Fibroblast of lung (primary cell): ENCODE results near the gene ABCD4. TPM values are rescaled to one million over a fixed set of nuclear protein-coding genes. Genes with fewer than 3 reads are reported as not detected.
"Not testable (repeated sequence)": the region's sequence is repeated elsewhere in the genome, so short reads cannot be mapped to it uniquely, and the experiment has no call there.

Experiments used
- DNase-seq, 2 donors: peaks; one replicate each; pipeline versions ENCODE4 v3.0.0 to v3.0.0-alpha.2; 2010; ENCODE audit warnings: low read depth in 2 of 2
- H2AFZ ChIP-seq: 2 replicates; pipeline ENCODE4 v1.5.1; 2012; ENCODE audit warnings: low read length, control low read depth, inconsistent platforms
- H3K27ac ChIP-seq: 2 replicates; pipeline ENCODE4 v1.5.1; 2011; ENCODE audit warnings: low read length, control low read depth; ENCODE audit not compliant: insufficient read depth
- H3K27me3 ChIP-seq: 2 replicates; pipeline ENCODE4 v1.5.1; 2011; ENCODE audit warnings: mild to moderate bottlenecking, low read length; ENCODE audit not compliant: control insufficient read depth, insufficient read depth
- H3K36me3 ChIP-seq: 2 replicates; pipeline ENCODE4 v1.5.1; 2011; ENCODE audit warnings: low read length; ENCODE audit not compliant: control insufficient read depth, insufficient read depth
- H3K4me1 ChIP-seq: 2 replicates; pipeline ENCODE4 v1.5.1; 2011; ENCODE audit warnings: low read length; ENCODE audit not compliant: control insufficient read depth, insufficient read depth; ENCODE audit errors: extremely low read depth
- H3K4me2 ChIP-seq: 2 replicates; pipeline ENCODE4 v1.5.1; 2011; ENCODE audit warnings: low read length, control low read depth; ENCODE audit not compliant: insufficient read depth; ENCODE audit errors: extremely low read depth
- H3K4me3 ChIP-seq, 4 experiments: fragments of 200-600 bp in 1 of 4; sonication (generic) in 1 of 4; replicated peaks in 1 of 4; 2 replicates each; pipeline ENCODE4 v1.5.1; 2011 to 2016; ENCODE audit warnings: low read length in 4 of 4, low read depth in 3 of 4, mild to moderate bottlenecking in 3 of 4, control low read depth in 2 of 4, inconsistent platforms in 1 of 4, mixed read lengths in 1 of 4; ENCODE audit not compliant: insufficient read depth in 1 of 4; ENCODE audit errors: control extremely low read depth in 1 of 4
- H3K79me2 ChIP-seq: 2 replicates; pipeline ENCODE4 v1.5.1; 2012; ENCODE audit warnings: mild to moderate bottlenecking, low read length, inconsistent platforms; ENCODE audit not compliant: control insufficient read depth, insufficient read depth
- H3K9ac ChIP-seq: 2 replicates; pipeline ENCODE4 v1.5.1; 2011; ENCODE audit warnings: mild to moderate bottlenecking, low read length, control low read depth; ENCODE audit not compliant: insufficient read depth
- H3K9me3 ChIP-seq: 2 replicates; pipeline ENCODE4 v1.5.1; 2012; ENCODE audit warnings: low read depth, low read length; ENCODE audit not compliant: control insufficient read depth, insufficient read depth
- H4K20me1 ChIP-seq: 2 replicates; pipeline ENCODE4 v1.5.1; 2011; ENCODE audit warnings: low read length; ENCODE audit not compliant: control insufficient read depth, insufficient read depth; ENCODE audit errors: extremely low read depth
- CTCF ChIP-seq, 2 donors: IDR thresholded peaks in 1 of 2; conservative IDR thresholded peaks in 1 of 2; 1 replicate in 1 of 2; 2 replicates in 1 of 2; pipeline ENCODE4 v1.5.1; 2011 to 2012; ENCODE audit warnings: low read length in 2 of 2, control low read depth in 1 of 2, inconsistent platforms in 1 of 2, low read depth in 1 of 2, mild to moderate bottlenecking in 1 of 2
- EZH2 ChIP-seq: IDR thresholded peaks from 2 replicates; pipeline ENCODE4 v1.5.1; 2012; ENCODE audit warnings: low read length, control low read depth, mild to moderate bottlenecking; ENCODE audit errors: missing control alignments
- polyA plus RNA-seq, 2 donors: library from polyadenylated mRNA; depleted of rRNA in 1 of 2; stranded (reverse) in 1 of 2; unstranded in 1 of 2; fragments of >200 nt; gene quantifications; 2 replicates each; pipeline ENCODE4 v1.2.1, GENCODE V29; 2011 to 2012; ENCODE audit warnings: missing spikeins in 1 of 2
- total RNA-seq: library from RNA; depleted of rRNA; stranded (reverse); fragments of >200 nt; gene quantifications from 2 replicates; pipeline ENCODE4 v1.2.1, GENCODE V29; 2014

ABCD4 gene
- total and polyA plus RNA-seq, 2 donors (not counting 1 experiment from before 2014, with no cell fraction given), result 12.6 to 26.9 TPM

GRCh38 chr14:74333909-74334308 is 31.2 kb upstream of the ABCD4 start:
- Histone ChIP-seq H3K27ac (no peak overlapping the region), H3K4me3 (no peak overlapping the region), H2AFZ (no peak overlapping the region), H3K36me3 (no peaks in the 10 kb centered on the region), H4K20me1 (no peaks in the 10 kb centered on the region), H3K9ac (no peak overlapping the region), H3K4me1 (no peaks in the 10 kb centered on the region), H3K27me3 (peaks cover 2% of the 10 kb centered on the region), H3K79me2 (no peaks in the 10 kb centered on the region), H3K4me2 (no peak overlapping the region), H3K9me3 (no peaks in the 10 kb centered on the region)
- DNase-seq, result peak; percentile 59 to 95
- TF ChIP-seq EZH2 (no peak), CTCF (conservative IDR thresholded peaks at IDR 0.05 in 1 of 2, IDR thresholded peaks at IDR 0.05 in 1 of 2; ENCODE audit: low read depth in 1 of 2, low read length in 2 of 2) (no peak)

GRCh38 chr14:74329950-74330552 is 27.3 kb upstream of the ABCD4 start:
- H3K9ac ChIP-seq, H3K79me2 ChIP-seq, H2AFZ ChIP-seq, H3K4me3 ChIP-seq, H3K4me1 ChIP-seq, DNase-seq, H3K27ac ChIP-seq, H3K36me3 ChIP-seq, H4K20me1 ChIP-seq, H3K9me3 ChIP-seq, H3K4me2 ChIP-seq: not testable (repeated sequence)
- H3K27me3 ChIP-seq, result peaks cover 15% of the 10 kb centered on the region

GRCh38 chr14:74326369-74327152 is 23.8 kb upstream of the ABCD4 start:
- no peaks in the 10 kb centered on the region for H3K36me3 ChIP-seq
- no peaks in the 10 kb centered on the region for H3K4me1 ChIP-seq
- H3K9me3 ChIP-seq, result no peaks in the 10 kb centered on the region
- no peak overlapping the region for H3K9ac ChIP-seq
- TF ChIP-seq CTCF (conservative IDR thresholded peaks at IDR 0.05 in 1 of 2, IDR thresholded peaks at IDR 0.05 in 1 of 2; ENCODE audit: low read depth in 1 of 2, low read length in 2 of 2), result no peak
- no peak for TF ChIP-seq EZH2
- H3K79me2 ChIP-seq, result no peaks in the 10 kb centered on the region
- H3K27me3 ChIP-seq, result peaks cover 15% of the 10 kb centered on the region
- H2AFZ ChIP-seq, result no peak overlapping the region
- H4K20me1 ChIP-seq, result no peaks in the 10 kb centered on the region
- H3K4me2 ChIP-seq, result no peak overlapping the region
- no peak for DNase-seq
- H3K4me3 ChIP-seq, result no peak overlapping the region
- no peak overlapping the region for H3K27ac ChIP-seq
